M059J (cell line): Measurements from ENCODE around the gene PRKCD. TPM values are rescaled to one million over a fixed set of nuclear protein-coding genes. Genes with fewer than 3 reads are reported as not detected.

Experiments
- DNase-seq: peaks from one replicate; pipeline ENCODE4 v3.0.0-alpha.2; 2012; ENCODE audit warnings: low read depth
- total RNA-seq: library from RNA; depleted of rRNA; stranded (reverse); fragments of >200 nt; shearing (Covaris generic); gene quantifications from 2 replicates; pipeline ENCODE4 v1.2.3, GENCODE V29; 2014

Gene PRKCD
- total RNA-seq, 1 experiment from 2014 or later, result 1.5 TPM

DNA sequence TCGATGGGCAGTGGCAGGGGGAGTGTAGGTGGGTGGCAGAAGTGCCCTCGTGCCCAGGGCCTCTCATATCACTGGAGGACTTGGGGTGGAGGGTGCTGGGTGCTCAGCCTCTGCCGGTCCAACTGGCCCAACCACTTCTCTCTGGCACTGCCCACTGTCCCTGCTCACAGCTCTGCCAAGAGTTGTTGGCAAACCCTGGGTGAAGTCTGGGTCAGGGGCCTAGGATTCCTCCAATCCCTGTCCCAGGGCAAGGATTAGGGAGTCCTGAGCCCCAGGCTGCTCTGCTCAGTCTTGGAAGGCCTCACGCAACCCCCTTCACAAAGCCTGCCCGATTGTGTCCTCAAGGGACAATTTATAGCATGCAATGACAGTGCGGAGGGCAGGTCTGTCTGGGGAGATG, 5.2 kb upstream of the PRKCD start:
- DNase-seq, result no peak

DNA sequence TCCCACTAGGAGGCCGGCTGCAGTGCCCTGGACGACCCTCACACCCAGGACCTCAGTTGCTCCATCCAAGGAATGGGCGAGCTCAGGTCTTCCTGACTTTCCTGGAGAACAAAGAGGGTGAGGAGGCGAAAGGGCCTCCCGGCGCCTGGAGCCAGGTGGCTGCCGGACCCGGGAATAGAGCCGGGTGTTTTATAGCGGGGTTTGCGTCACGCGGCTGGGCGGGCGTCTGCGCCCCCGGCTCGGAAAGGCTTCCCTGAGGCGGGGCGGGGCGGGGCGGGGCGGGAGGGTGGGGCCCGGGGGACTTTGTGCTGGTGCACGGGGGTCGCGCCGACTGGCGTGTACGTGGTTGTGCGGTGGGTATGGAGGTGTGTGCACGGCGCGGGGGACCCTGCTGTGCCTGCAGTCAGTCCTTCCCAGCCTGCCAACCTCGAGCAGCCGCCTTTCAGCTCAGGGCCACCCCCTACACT, 4.6 kb upstream of the PRKCD start:
- no peak for DNase-seq

DNA sequence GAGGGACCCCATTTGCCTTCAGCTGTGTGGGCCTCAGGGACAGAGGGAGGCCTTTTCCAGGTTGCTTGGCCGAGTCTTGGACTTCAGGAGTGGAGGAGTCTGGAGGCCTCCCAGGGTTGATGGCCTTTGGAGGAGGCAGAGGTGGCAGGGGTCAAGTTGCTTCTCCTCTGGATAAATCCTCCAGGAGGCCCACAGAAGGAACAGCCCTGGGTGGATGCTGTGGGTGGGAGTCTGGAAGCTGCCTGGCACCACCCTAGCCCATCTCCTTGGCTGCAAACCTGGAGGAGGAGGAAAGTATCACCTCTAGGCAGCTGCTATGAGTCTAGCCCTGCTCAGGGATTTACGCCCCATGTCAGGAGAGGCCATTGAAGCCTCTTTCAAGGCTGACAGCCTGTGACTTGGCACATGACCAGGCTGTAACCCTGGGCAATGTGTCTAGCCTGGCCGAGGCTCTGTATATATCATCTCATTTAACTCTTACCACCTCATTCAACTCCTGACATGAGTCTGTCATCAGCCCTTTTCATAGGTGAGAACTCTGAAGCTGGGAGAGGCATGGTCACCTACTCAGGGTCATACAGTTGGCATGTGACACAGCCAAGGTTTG, 2.9 kb upstream of the PRKCD start:
- DNase-seq, result no peak

GRCh38 chr3:53158765-53159155, 2.2 kb upstream of the PRKCD start:
- no peak for DNase-seq

GRCh38 chr3:53159156-53160060, 1.6 kb upstream of the PRKCD start:
- no peak for DNase-seq

DNA sequence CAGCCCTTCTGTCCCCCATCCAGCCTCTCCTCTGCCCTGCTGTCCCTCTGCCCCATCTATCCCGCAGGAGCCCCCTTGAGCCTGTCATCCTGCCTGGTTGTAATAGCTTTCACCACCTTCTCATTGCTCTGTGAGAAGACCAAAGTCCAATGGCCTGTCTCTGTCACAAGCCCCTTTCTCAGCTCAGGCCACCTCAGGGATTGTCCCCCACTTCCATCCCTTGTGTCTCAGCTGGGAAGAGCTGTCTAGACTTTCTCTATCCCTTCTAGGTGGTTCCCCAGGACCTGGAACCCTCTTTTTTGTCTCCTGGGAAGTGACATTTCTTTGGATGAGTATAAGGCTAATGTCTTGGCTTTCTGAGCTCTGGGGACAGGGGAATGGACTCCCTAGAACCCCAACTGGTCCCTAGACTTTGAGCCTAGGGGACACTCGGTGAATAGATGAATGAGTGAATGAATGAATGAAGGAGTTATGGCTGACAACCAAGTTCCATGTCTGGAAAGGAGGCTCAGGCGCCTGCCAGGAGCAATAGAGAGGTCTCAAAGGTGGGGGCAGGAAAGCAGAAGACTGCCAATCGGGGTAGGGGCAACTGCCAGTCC, 849 bp upstream of the PRKCD start:
- DNase-seq, result no peak

DNA sequence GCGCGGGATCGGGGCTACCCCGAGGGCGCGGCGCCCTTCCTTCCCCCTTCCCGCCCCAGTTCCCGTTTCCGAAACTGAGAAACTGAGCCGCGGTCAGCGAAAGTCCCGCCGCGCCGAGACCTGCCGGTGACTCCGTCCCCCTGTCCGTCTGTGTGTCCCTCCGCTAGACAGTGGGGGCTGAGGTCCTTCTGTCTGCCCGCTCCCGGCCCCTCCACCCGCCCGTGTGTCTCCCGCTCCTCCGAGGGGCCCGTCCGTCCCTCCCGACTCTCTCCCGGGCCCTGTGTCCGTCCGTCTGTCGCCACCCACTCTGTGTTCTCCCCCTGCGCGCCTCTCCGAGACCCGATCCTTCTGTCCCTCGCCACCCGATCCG, 426 bp downstream of the PRKCD start:
- no peak for DNase-seq

DNA sequence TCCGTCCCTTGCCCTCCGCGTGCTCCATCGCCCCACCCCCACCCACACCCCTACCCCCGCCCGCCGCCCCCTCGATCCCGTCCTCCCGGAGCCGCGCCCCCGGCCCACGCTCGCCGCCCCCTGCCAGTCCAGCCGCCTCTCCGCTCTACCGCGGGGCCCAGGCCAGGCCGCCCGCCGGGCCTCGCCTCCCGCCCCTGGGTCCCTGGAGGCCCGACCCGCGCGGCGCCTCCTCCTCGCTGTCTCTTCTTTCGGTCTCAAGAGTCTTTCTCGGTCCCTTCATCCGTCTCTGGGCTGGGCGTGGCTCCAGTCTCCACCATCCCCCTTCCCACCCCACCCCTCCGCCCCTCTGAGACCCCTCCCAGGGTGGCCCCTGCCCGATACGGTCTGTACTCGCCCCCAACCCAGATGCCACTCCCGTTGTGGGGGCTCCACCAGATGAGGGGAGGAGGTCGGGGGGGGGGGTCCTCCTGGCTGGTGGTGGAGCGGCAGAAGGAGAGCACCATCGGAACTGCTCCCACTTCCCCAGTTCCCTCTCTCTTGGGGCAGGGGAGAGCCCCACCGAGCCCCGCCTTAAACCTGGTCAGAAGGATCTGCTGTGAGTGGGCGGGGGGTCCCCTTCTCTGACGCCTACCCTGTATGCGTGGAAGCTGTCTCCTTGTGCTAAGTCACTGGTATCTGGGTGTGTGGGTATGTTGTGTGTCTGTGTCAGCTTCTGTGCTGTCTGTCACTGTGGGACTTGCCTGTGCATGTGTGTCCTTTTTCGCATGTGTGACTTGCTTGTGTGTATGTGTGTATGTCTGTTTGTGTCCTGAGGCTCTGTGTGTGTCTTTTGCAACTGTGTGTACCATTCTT, 1.0 kb downstream of the PRKCD start:
- no peak for DNase-seq

DNA sequence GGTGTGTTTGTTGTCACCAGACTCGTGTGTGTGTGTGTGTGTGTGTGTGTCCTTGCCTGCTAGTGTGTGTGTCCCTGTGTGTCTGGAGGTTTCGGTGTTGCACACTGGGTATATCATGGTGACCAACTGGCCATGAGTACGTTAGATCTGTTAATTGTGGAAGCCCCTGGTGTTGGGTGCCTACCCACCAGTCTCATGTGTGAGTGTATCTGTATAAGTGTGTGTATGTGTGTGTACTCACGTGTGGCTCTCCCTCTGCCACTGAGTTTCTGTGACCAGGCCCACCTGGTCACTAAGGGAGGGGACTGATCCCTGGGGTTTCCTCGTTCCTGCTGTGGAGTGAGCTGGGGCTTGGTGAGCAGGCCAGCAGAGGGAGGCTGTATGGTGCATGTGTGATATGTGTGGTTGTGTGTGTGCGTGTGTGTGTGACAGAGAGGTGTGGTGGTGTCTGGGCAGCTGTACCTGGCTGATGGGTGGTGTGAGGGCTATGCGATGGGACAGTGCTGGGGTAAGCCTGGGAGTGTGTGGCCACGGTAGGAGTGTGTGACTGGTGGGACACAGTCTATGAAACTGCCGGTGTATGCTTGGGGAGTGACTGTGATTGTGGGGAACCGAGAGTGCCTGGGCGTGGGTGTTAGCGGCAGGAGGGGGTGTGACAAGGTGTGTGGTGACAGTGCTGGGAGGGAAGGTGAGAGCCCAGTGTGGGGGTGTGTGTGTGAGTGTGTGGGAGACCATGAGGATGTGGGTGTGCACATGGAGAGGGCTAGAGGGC, 1.8 kb downstream of the PRKCD start:
- DNase-seq, result no peak

DNA sequence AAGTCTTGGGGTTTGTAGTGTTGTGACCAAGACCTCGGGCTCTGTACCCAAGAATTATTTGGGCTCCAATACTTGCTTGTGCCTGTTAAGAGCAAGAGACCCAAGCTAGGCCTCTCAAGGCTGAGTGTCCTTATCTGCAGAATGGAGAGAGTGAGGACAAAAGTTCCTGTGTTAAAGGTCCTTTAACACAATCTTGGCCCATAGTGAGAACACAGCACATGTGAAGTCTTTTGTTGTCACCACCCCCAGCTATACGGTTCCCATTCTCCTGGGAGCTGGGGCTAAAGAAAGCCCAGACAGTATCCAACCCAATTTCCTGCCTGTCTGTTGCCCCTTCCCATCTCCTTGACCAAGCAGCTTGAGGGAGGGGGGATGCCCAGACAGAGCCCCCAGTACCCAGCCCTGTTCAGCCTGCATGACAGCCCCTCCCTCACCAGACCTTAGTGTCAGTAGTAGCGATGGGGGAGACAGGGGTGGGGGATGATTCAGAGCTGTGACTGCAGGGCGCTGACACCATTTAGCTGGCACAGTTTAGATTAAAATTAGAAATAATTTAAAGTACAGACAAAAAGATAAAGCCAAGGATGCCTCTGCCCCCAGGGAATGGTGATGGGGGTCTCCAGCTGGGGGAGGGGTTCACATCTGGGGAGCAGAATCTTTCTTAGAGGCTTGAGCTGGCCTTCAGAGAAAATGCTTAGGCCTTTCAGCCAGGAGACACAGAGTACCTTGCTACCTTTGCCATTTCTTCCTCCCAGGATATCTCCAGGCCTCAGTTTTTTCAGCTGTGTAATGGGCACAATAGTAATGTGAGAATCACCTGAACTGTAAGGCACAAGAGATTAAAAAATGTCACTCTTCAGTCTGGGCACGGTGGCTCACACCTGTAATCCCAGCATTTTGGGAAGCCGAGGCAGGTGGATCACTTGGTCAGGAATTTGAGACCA, 2.7 kb downstream of the PRKCD start:
- peak; percentile 22 for DNase-seq

DNA sequence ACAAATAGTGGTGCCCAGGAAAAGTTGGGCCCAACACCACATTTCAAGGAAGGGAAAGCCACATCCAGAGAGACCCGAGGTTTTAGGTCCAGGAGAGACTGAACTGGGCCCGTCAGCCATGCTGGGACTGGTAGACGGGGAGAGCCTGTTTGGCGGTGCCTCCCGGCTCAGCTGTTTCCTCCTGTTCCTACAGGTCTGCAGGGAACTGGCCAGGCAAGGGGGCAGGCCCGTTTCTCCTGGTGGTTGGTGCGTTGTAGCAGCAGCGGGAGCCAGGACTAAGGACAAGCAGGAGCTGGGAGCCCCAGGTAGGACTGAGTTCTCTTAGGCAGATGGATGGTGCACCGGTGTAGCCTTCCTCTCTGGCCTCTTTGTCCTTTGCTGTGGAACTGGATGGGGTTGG, 3.9 kb downstream of the PRKCD start:
- no peak for DNase-seq

GRCh38 chr3:53166206-53166605, 5.2 kb downstream of the PRKCD start:
- DNase-seq, result no peak

DNA sequence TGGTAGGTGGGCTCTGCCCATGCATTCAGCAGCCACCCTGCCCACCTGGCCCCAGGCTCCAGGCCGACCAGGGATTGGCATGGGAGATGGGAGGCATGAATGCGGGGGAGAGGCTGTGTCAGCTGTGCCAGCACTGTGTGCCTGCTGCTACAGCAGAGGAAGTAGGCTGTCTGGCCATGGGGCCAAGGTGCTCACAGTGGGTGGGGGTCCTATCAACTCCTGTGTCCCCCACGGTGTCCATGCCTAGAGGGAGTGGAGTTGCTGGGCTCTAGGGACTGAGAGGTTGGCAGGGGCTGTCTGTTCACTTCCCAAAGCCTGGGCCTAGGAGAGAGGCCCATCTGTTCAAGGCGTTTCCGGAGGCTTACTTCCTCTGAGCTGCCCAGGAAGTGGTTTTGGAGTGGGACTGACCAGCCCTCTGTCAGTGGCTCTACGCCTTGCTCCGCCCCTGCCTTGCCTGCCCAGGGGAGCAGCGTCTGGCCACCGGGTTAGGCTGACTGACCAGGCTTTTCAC, 5.8 kb downstream of the PRKCD start:
- DNase-seq, result peak; percentile 76

DNA sequence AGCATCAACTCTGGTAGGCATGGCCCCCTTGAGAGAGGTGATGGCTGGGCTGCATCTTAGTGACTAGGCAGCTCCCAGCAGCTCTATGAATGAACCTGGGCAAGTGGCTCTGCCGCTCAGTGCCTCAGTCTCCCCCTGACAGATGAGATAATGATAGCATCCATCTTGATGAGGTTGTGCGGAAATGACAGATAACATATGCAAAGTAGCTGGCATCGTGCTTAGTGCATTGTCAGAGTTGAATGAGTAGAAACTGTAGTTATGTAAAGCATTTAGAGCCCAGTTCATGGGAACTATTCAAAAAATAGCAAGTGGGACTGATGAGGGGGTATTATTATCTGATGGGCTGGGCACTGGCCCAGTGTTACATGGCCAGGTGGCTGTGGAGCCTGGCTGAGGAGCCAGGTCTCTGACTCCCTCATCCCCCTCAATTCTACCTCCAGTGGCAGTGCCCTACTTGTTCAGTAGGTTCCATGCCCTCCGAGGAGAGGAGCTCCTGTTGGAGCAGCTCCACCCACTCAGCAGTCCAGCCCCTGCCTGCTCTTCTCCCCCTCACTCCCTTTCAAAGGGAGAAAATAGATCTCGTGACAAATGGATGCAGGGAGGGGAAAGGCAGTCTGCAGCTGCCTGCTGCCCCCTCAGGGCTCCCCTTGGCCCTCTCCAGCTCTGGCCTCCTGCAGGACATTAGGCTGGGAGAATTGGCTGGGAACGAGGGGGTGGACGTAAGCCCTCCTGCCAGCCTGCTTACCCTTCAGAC, 6.6 kb downstream of the PRKCD start:
- no peak for DNase-seq

GRCh38 chr3:53168175-53168923, 7.3 kb downstream of the PRKCD start:
- no peak for DNase-seq

- DNase-seq, result peak; percentile 32
Measured at GRCh38 chr3:53169045-53169831, 8.2 kb downstream of the PRKCD start.

DNA sequence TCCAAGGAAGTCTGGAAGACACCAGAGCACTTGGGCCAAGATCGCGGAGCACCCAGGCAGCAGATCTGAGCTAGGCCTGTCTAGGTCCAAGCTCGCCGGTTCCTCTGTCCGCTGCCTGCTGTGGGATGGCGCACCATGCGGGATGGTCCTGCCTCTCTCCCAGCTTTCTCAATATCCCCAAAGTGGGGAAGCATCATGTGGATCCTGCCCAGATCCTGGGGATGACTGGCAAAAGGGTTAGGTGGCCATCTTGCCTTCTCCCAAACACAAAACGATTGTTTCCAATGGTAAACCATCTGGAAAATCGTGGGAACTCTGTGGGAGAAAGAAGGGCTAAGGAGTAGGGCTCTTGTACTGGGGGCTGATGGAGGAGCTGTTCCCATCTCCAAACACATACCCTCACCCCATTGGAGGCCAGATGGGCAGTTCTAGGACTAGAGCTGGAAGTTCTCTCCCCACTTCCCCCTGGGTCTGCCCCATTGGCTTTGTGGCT, 8.9 kb downstream of the PRKCD start:
- DNase-seq, result no peak
